ENCODE data around the gene CHERP.
"Not testable (repeated sequence)": the region's sequence is repeated elsewhere in the genome, so short reads cannot be mapped to it uniquely, and the experiment has no call there.

Gene CHERP

GRCh38 chr19:16575861-16576689, 33.8 kb upstream of the CHERP start:
- DNase-seq, result no peak

GRCh38 chr19:16575282-16575681, 33.0 kb upstream of the CHERP start:
- no peak for DNase-seq

- no peak for DNase-seq
These were observed 31.7 kb upstream of the CHERP start for GRCh38 chr19:16573925-16574324.

GRCh38 chr19:16573296-16573695, 31.1 kb upstream of the CHERP start:
- no peak for DNase-seq

GRCh38 chr19:16572332-16573211, 30.3 kb upstream of the CHERP start, which contains the start of gene SLC35E1:
SLC35E1 (minus strand) TSS chr19:16572415; CDS start chr19:16572364, 51 bp downstream.
- peak; percentile 93 to 98 for DNase-seq

GRCh38 chr19:16571822-16572331, 29.6 kb upstream of the CHERP start:
- no peak for DNase-seq

- DNase-seq, result no peak
These were observed 29.0 kb upstream of the CHERP start for GRCh38 chr19:16571283-16571682.

GRCh38 chr19:16569609-16570320, 27.5 kb upstream of the CHERP start:
- no peak for DNase-seq

GRCh38 chr19:16566702-16567101, 24.5 kb upstream of the CHERP start:
- DNase-seq, result no peak

- DNase-seq, result no peak
These were observed 23.9 kb upstream of the CHERP start for GRCh38 chr19:16566161-16566560.

GRCh38 chr19:16564842-16565241, 22.6 kb upstream of the CHERP start:
- DNase-seq, result no peak

- no peak for DNase-seq
These were observed 20.4 kb upstream of the CHERP start for GRCh38 chr19:16562608-16563025.

- no peak for DNase-seq
These were observed 19.1 kb upstream of the CHERP start for GRCh38 chr19:16561382-16561781.

- no peak for DNase-seq
These were observed 17.6 kb upstream of the CHERP start for GRCh38 chr19:16559780-16560276.

GRCh38 chr19:16554776-16555175, 12.5 kb upstream of the CHERP start:
- DNase-seq, result no peak

- DNase-seq, result not testable (repeated sequence)
These were observed 9.7 kb upstream of the CHERP start for GRCh38 chr19:16551902-16552301.

- no peak for DNase-seq
These were observed 6.7 kb upstream of the CHERP start for GRCh38 chr19:16548956-16549355.

GRCh38 chr19:16544473-16545231, 2.4 kb upstream of the CHERP start:
- DNase-seq, result no peak

GRCh38 chr19:16543734-16544133, 1.5 kb upstream of the CHERP start:
- DNase-seq, result not testable (repeated sequence)

- DNase-seq, result no peak
These were observed 754 bp upstream of the CHERP start for GRCh38 chr19:16542910-16543472.

- no peak for DNase-seq
These were observed 652 bp downstream of the CHERP start for GRCh38 chr19:16541526-16542044.

Data from NCI-H524 (cell line).